MCF 10A (cell line): ENCODE results near the gene GPR107. TPM values are rescaled to one million over a fixed set of nuclear protein-coding genes. Genes with fewer than 3 reads are reported as not detected.

Experiments used
- BruUV-seq: library from RNA; stranded (reverse); fragments of 400-500 nt; replicated peaks from 2 replicates; lab custom pipeline; 2021; lab: Mats Ljungman, UMichigan
- CTCF ChIA-PET: fragments of 300-600 bp; sonication (Branson Sonifier 250); formaldehyde crosslinking; extraction: SDS; loops from one replicate; lab custom pipeline; 2021; ENCODE audit warnings: antibody characterized with exemption, inconsistent platforms; lab: Yijun Ruan, JAX
- POLR2A ChIA-PET: fragments of 300-600, 350-650 bp; sonication (Branson Sonifier 250); formaldehyde crosslinking; extraction: SDS; loops from one replicate; lab custom pipeline; 2020; ENCODE audit warnings: antibody characterized with exemption, inconsistent platforms; lab: Yijun Ruan, JAX
- DNase-seq: peaks from one replicate; pipeline ENCODE4 v3.0.0-alpha.2; 2018; ENCODE audit not compliant: unreplicated experiment
- H3K27ac Mint-ChIP-seq: one replicate; pipeline ENCODE4 v1.8.0; 2022; ENCODE audit warnings: mild to moderate bottlenecking, low read depth, mixed read lengths; ENCODE audit not compliant: unreplicated experiment
- H3K27me3 Mint-ChIP-seq: one replicate; pipeline ENCODE4 v1.8.0; 2022; ENCODE audit warnings: mixed read lengths; ENCODE audit not compliant: insufficient read depth, unreplicated experiment
- H3K36me3 Mint-ChIP-seq: one replicate; pipeline ENCODE4 v1.8.0; 2022; ENCODE audit warnings: mild to moderate bottlenecking, moderate library complexity, mixed read lengths; ENCODE audit not compliant: insufficient read depth, unreplicated experiment
- H3K4me1 Mint-ChIP-seq: one replicate; pipeline ENCODE4 v1.8.0; 2022; ENCODE audit warnings: mixed read lengths; ENCODE audit not compliant: insufficient read depth, unreplicated experiment
- H3K4me3 Mint-ChIP-seq: one replicate; pipeline ENCODE4 v1.8.0; 2022; ENCODE audit warnings: mild to moderate bottlenecking, moderate library complexity, mixed read lengths; ENCODE audit not compliant: unreplicated experiment
- H3K9me3 Mint-ChIP-seq: one replicate; pipeline ENCODE4 v1.8.0; 2022; ENCODE audit warnings: mixed read lengths; ENCODE audit not compliant: unreplicated experiment
- CTCF ChIP-seq: fragments of 200-600 bp; IDR thresholded peaks from one replicate; pipeline ENCODE4 v1.8.0; 2022; ENCODE audit warnings: antibody characterized with exemption, mild to moderate bottlenecking; ENCODE audit not compliant: unreplicated experiment
- intact Hi-C: fragments of 100-400 bp; cut with micrococcal nuclease; formaldehyde crosslinking; loops from 2 replicates; pipeline ENCODE4 v1.14.1; 2022
- total RNA-seq: library from RNA; stranded (reverse); gene quantifications from 2 replicates; pipeline ENCODE4 v1.2.3, GENCODE V29; 2022

Gene GPR107
- total RNA-seq, 1 experiment from 2014 or later = 32.9 TPM

- Mint-ChIP-seq H3K27me3 (no peaks in the 10 kb centered on the region), H3K27ac (no peak overlapping the region), H3K4me3 (no peak overlapping the region), H3K36me3 (peaks cover 56% of the 10 kb centered on the region), H3K4me1 (no peaks in the 10 kb centered on the region), H3K9me3 (no peaks in the 10 kb centered on the region)
- intact Hi-C loops = no loop called here
- no peak for DNase-seq
- ChIA-PET CTCF (interaction anchor here (0.6 to 5.5 kb wide), 4 partner anchors 58 to 574 kb away, joined by 3 to 62 read pairs (median 4); no protein-coding TSS in a partner anchor), POLR2A (interaction anchor here (0.6 kb wide), 1 partner anchor 49 kb away, joined by 3 read pairs; no protein-coding TSS in a partner anchor)
- TF ChIP-seq CTCF = no peak
- no TSS peak for BruUV-seq
These were observed 56.9 kb downstream of the GPR107 start for GRCh38 chr9:130110596-130111021.

- H3K9me3 Mint-ChIP-seq = no peaks in the 10 kb centered on the region
- intact Hi-C loops = no loop called here
- no TSS peak for BruUV-seq
- no peak for DNase-seq
- H3K27me3 Mint-ChIP-seq = no peaks in the 10 kb centered on the region
- H3K36me3 Mint-ChIP-seq = peaks cover 49% of the 10 kb centered on the region
- no peaks in the 10 kb centered on the region for H3K4me1 Mint-ChIP-seq
- no peak overlapping the region for H3K4me3 Mint-ChIP-seq
- POLR2A ChIA-PET = interaction anchor here (0.7 kb wide), 1 partner anchor 225 kb away, joined by 3 read pairs; no protein-coding TSS in a partner anchor
- H3K27ac Mint-ChIP-seq = no peak overlapping the region
- CTCF ChIA-PET = interaction anchor here (0.5 to 1.2 kb wide), 4 partner anchors 10 to 615 kb away, joined by 3 to 7 read pairs (median 4); no protein-coding TSS in a partner anchor
- no peak for TF ChIP-seq CTCF
These were observed 58.3 kb downstream of the GPR107 start for GRCh38 chr9:130111786-130112537.

GRCh38 chr9:130112538-130113151, 58.9 kb downstream of the GPR107 start:
- no peaks in the 10 kb centered on the region for H3K27me3 Mint-ChIP-seq
- CTCF ChIA-PET = interaction anchor here (0.6 to 1.2 kb wide), 3 partner anchors 9 to 569 kb away, joined by 3 to 5 read pairs (median 5); no protein-coding TSS in a partner anchor
- H3K27ac Mint-ChIP-seq = no peak overlapping the region
- no peaks in the 10 kb centered on the region for H3K9me3 Mint-ChIP-seq
- POLR2A ChIA-PET = interaction anchor here (0.7 kb wide), 1 partner anchor 226 kb away, joined by 3 read pairs; no protein-coding TSS in a partner anchor
- no peaks in the 10 kb centered on the region for H3K4me1 Mint-ChIP-seq
- no peak for TF ChIP-seq CTCF
- intact Hi-C loops = no loop called here
- peaks cover 42% of the 10 kb centered on the region for H3K36me3 Mint-ChIP-seq
- DNase-seq = no peak
- no peak overlapping the region for H3K4me3 Mint-ChIP-seq
- BruUV-seq = no TSS peak

GRCh38 chr9:130114741-130115140, 61.0 kb downstream of the GPR107 start:
- peaks cover 31% of the 10 kb centered on the region for H3K36me3 Mint-ChIP-seq
- peaks cover 7% of the 10 kb centered on the region for H3K4me1 Mint-ChIP-seq
- no peak for TF ChIP-seq CTCF
- no peak for DNase-seq
- POLR2A ChIA-PET = no interaction called here
- BruUV-seq = no TSS peak
- no peaks in the 10 kb centered on the region for H3K9me3 Mint-ChIP-seq
- H3K27ac Mint-ChIP-seq = no peak overlapping the region
- intact Hi-C loops = no loop called here
- no peaks in the 10 kb centered on the region for H3K27me3 Mint-ChIP-seq
- CTCF ChIA-PET = interaction anchor here (2.1 kb wide), 1 partner anchor 7 kb away, joined by 12 read pairs; no protein-coding TSS in a partner anchor
- H3K4me3 Mint-ChIP-seq = no peak overlapping the region
